WI38 (cell line): Measurements from ENCODE around the gene PPL.

ENCODE experiments used
- H3K4me3 ChIP-seq: 2 replicates; pipeline ENCODE4 v1.5.1; 2011; ENCODE audit warnings: low read depth, mild to moderate bottlenecking, control low read depth, low read length
- TF ChIP-seq, protein P1 (sequence below): IDR thresholded peaks from 2 replicates; pipeline ENCODE4 v1.5.1; 2012; ENCODE audit warnings: low read depth, mild to moderate bottlenecking, control low read depth, low read length

Gene PPL

DNA sequence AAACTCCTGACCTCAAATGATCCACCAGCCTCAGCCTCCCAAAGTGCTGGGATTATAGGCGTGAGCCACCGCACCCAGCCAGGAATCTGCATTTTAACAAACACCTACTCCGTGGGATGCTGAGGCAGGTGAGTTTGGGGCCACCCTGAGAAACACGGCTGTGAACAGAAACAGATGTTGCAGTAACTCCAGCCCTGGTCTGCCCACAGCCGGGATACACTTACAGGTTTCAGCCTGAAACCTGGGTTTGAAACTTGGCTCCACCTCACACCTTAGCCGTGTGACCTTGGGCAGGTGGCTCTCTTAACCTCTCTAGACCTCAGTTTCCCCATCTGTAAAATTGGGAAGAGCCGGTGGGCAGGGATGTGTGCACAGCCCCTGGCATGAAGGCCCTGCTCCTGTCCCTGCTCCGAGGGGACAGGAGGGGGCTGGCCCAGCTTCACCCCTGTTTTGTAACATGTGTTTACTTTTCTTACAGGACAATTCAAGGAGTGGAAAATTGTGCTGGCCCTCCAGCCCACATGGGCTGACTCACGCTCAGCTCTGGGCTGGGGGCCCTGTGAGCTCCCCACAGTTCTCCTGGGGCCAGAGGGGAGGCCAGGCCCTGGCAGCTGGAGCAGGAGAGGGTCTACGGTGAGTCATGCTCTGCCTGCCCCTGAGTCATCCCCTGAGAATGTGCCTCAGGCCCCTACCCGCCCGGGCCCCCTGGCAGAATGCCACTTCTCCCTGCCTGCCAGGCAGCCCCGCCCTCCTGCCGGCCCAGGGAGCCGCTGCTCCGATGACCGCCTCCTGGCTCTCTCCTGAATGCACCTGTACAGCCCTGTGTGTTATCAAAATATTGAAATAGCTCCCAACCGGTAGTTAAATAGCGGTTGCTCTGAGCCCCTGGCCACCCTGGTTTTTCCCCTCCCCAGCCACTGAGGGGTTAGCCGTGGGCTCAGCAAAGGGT lies 7.7 kb upstream of the PPL start:
- TF ChIP-seq, protein P1, sequence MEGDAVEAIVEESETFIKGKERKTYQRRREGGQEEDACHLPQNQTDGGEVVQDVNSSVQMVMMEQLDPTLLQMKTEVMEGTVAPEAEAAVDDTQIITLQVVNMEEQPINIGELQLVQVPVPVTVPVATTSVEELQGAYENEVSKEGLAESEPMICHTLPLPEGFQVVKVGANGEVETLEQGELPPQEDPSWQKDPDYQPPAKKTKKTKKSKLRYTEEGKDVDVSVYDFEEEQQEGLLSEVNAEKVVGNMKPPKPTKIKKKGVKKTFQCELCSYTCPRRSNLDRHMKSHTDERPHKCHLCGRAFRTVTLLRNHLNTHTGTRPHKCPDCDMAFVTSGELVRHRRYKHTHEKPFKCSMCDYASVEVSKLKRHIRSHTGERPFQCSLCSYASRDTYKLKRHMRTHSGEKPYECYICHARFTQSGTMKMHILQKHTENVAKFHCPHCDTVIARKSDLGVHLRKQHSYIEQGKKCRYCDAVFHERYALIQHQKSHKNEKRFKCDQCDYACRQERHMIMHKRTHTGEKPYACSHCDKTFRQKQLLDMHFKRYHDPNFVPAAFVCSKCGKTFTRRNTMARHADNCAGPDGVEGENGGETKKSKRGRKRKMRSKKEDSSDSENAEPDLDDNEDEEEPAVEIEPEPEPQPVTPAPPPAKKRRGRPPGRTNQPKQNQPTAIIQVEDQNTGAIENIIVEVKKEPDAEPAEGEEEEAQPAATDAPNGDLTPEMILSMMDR, result no peak
- H3K4me3 ChIP-seq, result peak overlapping the region; percentile 29

DNA sequence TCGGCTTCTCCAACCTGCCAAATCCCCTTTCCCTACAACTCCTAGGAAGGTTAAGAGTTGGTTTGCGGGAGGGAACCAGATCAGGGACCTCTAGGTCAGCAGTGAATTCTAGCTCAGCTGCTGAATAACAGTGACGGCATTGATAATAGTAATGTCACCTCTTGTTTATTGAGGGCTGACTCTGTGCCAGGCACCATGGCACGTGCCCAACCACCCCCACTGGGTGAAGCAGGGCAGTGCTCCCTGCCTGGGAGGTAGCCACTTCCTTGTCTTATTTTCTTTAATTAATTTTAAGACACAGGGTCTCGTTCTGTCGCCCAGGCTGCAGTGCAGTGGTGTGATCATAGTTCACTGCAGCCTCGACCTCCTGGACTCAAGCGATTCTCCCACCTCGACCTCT lies 5.5 kb upstream of the PPL start:
- TF ChIP-seq, protein P1, result no peak
- no peak overlapping the region for H3K4me3 ChIP-seq

DNA sequence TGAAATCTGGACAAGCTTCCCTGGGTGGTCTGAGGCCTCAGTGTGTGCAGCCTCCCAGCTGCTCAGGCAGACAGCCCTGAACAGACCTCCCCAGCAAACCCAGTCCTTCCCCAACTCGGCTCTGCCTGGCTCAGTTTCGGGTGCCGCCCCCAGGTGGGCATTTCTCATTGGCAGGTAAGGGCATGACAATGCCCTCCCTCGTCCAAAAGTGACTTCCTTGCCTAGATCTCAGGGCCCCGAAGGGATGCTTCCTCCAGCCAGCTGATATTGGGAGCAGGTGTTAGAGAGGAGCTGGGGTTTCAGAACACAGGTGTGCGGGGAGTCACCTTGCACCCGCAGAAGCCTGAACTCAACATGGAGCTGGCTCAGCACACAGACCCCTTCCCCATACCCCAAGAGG lies 3.8 kb upstream of the PPL start:
- TF ChIP-seq, protein P1, result no peak
- H3K4me3 ChIP-seq, result no peak overlapping the region

DNA sequence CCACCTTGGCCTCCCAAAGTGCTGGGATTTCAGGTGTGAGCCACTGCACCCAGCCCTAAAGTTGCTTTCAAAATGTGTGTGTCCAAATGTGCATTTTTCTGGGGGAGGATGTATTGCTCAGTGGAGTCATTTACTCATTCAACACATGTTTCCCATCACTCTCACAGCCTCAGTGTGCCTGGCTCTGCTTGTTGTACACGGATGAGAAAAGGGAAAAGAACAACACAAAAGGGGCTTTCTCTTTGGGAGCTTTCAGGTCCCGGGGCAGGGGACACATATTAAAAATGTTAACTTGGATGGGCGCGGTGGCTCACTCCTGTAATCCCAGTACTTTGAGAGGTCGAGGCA lies 1.7 kb upstream of the PPL start:
- TF ChIP-seq, protein P1, result no peak
- no peak overlapping the region for H3K4me3 ChIP-seq

DNA sequence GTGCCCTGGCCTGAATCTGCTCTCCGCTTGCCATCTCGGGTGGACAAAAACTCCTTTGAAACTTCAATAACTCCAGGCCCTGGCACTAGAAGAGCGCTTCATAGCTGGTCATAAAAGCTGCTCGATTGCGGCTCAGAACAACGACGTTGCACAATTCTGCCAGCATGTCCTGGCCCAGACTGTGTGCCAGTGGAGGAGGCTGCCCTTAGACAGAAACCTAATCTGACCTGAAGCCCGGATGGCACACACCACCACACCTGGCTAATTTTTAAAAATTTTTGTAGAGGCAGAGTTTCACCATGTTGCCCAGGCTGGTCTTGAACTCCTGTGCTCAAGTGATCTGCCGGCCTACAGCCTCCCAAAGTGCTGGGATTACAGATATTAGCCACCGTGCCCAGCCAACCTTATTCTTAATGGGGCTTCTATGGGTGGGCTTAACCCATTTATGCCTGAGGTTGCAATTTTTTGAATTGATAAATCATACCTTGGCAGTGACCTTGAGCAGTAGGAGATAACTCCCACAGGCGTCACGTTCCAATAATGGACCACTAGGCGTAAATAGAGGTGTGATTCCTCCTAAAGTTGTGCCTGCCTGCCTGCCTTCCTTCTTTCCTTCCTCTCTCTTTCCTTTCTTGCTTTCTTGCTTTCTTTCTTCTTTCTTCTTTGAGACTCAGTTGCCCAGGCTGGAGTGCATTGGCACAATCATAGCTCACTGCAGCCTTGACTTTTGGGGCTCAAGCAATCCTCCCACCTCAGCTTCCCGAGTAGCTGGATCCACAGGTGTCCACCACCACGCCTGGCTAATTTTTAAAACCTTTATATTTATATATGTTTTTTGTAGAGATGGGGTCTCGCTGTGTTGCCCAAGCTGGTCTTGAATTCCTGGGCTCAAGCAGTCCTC lies 1.1 kb upstream of the PPL start:
- TF ChIP-seq, protein P1, result no peak
- no peak overlapping the region for H3K4me3 ChIP-seq

DNA sequence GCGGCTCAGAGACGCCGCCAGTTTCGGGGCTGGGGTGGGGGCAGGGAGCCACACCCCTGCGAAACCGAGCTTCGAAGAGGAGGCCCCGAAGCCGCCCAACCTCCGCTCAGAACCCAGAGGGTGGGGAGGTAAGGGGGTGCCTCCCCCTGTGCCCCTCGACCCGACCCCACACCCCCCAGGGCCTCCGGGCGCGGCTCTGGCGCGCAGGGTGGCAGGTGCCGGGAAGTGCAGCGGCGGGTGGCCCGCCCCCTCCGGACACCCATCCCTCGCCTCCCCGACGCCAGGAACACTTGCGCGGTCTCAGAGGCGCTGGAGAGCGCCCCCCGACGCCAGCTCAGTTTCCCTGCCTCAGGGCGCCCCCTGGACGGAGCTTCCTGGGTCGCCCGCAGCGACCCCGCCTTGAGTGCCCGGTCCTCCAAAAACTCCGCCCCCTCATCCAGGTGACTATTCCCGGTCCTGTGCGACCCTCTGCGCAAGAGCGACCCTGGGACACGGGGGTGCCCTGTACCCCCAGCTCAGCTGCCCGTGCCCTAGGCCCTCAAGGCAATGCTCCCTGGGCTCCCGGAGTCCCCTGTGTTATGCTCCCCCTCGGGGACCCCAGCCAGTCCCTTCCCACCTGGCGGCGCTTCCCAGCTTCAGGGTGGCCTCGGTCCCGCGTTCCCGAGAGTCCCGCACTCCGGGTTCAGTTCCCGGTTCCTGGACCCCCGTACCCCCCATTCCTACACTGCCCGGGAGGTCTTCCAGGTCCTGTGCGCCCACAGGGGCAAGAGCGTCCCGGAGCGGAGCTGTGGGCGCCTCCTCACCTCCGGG lies 562 bp downstream of the PPL start:
- TF ChIP-seq, protein P1, result peak; percentile 5; the same call in 1 of the 2 replicates
- peak overlapping the region; percentile 46 for H3K4me3 ChIP-seq
